ENCODE data around the gene ZNF141.
"Not testable (repeated sequence)": the region's sequence is repeated elsewhere in the genome, so short reads cannot be mapped to it uniquely, and the experiment has no call there.

Gene ZNF141

GRCh38 chr4:385934-386707, 48.5 kb downstream of the ZNF141 start:
- DNase-seq: no peak

GRCh38 chr4:386708-387105, 49.1 kb downstream of the ZNF141 start:
- no peak for DNase-seq

GRCh38 chr4:404006-404405, 66.4 kb downstream of the ZNF141 start:
- DNase-seq: no peak

DNA sequence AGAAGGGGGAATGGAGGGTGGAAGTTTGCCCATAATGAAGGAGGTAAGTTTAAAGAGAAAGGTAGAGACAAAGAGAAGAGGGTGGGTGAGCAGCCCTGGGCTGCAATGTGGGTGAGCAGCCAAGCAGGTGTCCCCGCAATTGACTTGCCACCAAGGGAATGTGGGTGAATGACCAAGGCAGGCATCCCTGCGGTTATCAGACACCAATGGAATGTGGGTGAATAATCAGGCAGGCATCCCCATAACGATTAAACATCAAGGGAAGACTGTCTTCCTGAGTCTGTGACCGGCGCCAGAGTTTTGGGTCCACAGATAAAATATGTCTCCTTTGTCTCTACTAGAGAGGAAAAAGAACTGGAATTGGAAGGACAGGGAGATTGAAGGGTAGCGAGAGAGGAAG, 70.7 kb downstream of the ZNF141 start:
- not testable (repeated sequence) for DNase-seq

DNA sequence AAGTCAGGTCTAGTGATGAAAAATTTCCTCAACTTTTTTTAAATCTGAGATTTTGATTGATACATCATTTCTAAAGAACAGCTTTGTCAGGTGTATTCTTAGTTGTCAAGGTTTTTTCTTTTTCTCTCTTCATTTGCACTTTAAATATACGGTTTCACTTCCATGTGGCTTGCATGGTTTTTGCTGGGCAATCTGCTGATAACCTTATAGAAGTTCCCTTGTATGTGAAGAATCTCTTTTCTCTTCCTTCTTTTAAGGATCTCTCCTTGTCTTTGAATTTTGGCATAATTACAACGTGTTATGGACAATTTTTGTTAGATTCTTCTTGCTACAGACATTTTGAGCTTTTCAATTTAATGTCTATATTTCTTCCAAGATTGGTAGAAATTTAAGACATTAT, 85.0 kb downstream of the ZNF141 start:
- DNase-seq: no peak

Measured in NCI-H2171 (cell line).